HepG2 (cell line): Measurements from ENCODE around the gene LRRC28. TPM values are rescaled to one million over a fixed set of nuclear protein-coding genes. Genes with fewer than 3 reads are reported as not detected.

Experiments used
- ATF3 ChIP-seq: sonication (generic); formaldehyde crosslinking; IDR thresholded peaks from 2 replicates; pipeline ENCODE4 v1.4.0; 2020; ENCODE audit warnings: missing genetic modification reagents
- ATF4 ChIP-seq, 2 experiments: fragments of 450-650 bp in 1 of 2; sonication (generic) in 1 of 2; formaldehyde crosslinking; IDR thresholded peaks; 2 replicates each; pipeline versions ENCODE4 v1.5.0 to v1.8.0; 2020 to 2022; ENCODE audit warnings: mild to moderate bottlenecking in 1 of 2, missing genetic modification reagents in 1 of 2
- FOXK1 ChIP-seq: sonication (generic); formaldehyde crosslinking; IDR thresholded peaks from 2 replicates; pipeline ENCODE4 v1.4.0; 2020; ENCODE audit warnings: low read depth, missing genetic modification reagents, borderline replicate concordance
- KLF13 ChIP-seq: sonication (generic); formaldehyde crosslinking; IDR thresholded peaks from 2 replicates; pipeline ENCODE4 v1.4.0; 2020; ENCODE audit warnings: mild to moderate bottlenecking, missing genetic modification reagents
- MLX ChIP-seq: IDR thresholded peaks from 2 replicates; pipeline ENCODE4 v1.6.1; 2016
- MXI1 ChIP-seq: IDR thresholded peaks from 3 replicates; pipeline ENCODE4 v1.6.1; 2012; ENCODE audit warnings: low read depth, low read length, inconsistent platforms, borderline replicate concordance
- NFRKB ChIP-seq: fragments of 450-650 bp; IDR thresholded peaks from 2 replicates; pipeline ENCODE4 v1.6.1; 2017
- PPARG ChIP-seq: conservative IDR thresholded peaks from 2 replicates; pipeline ENCODE4 v1.6.1; 2016; ENCODE audit warnings: missing biosample characterization, missing genetic modification reagents
- RXRA ChIP-seq: sonication (generic); formaldehyde crosslinking; IDR thresholded peaks from 2 replicates; pipeline ENCODE4 v1.5.1; 2020; ENCODE audit warnings: missing genetic modification reagents
- SALL1 ChIP-seq: sonication (generic); formaldehyde crosslinking; IDR thresholded peaks from 2 replicates; pipeline ENCODE4 v1.8.0; 2022; ENCODE audit warnings: mild to moderate bottlenecking, missing genetic modification reagents
- ZBTB37 ChIP-seq: sonication (generic); formaldehyde crosslinking; IDR thresholded peaks from 2 replicates; pipeline ENCODE4 v1.4.0; 2020; ENCODE audit warnings: mild to moderate bottlenecking, missing genetic modification reagents
- ZBTB38 ChIP-seq: sonication (generic); formaldehyde crosslinking; IDR thresholded peaks from 2 replicates; pipeline ENCODE4 v1.5.1; 2020; ENCODE audit warnings: mild to moderate bottlenecking, missing genetic modification reagents
- ZNF121 ChIP-seq: sonication (generic); formaldehyde crosslinking; IDR thresholded peaks from 2 replicates; pipeline ENCODE4 v1.5.0; 2020; ENCODE audit warnings: mild to moderate bottlenecking, missing genetic modification reagents
- ZNF142 ChIP-seq: sonication (generic); formaldehyde crosslinking; IDR thresholded peaks from 2 replicates; pipeline ENCODE4 v1.4.0; 2020; ENCODE audit warnings: missing genetic modification reagents
- ZNF280D ChIP-seq: sonication (generic); formaldehyde crosslinking; IDR thresholded peaks from 2 replicates; pipeline ENCODE4 v1.5.1; 2020; ENCODE audit warnings: mild to moderate bottlenecking, missing genetic modification reagents
- ZNF432 ChIP-seq: sonication (generic); formaldehyde crosslinking; IDR thresholded peaks from 2 replicates; pipeline ENCODE4 v1.5.0; 2020; ENCODE audit warnings: missing genetic modification reagents, mild to moderate bottlenecking, borderline replicate concordance
- ZNF724P ChIP-seq: sonication (generic); formaldehyde crosslinking; IDR thresholded peaks from 2 replicates; pipeline ENCODE4 v1.8.0; 2022; ENCODE audit warnings: missing genetic modification reagents, borderline replicate concordance
- polyA plus RNA-seq, 8 experiments: library from polyadenylated mRNA; depleted of rRNA in 3 of 8; stranded (reverse) in 7 of 8; unstranded in 1 of 8; fragments of >200 nt; fragmentation: Illumina TruSeq in 4 of 8; extraction: Trizol in 4 of 8; gene quantifications; 2 replicates each; pipeline versions ENCODE4 v1.2.1 to v1.2.3, GENCODE V29; 2011 to 2016; ENCODE audit warnings: low read depth in 4 of 8, missing spikeins in 1 of 8, mixed read lengths in 1 of 8; ENCODE audit not compliant: insufficient read depth in 1 of 8
- total RNA-seq, 5 experiments: library from RNA; depleted of rRNA; stranded (reverse); fragments of >200 nt; fragmentation: Illumina TruSeq; extraction: Trizol; gene quantifications; 2 replicates each; pipeline ENCODE4 v1.2.3, GENCODE V29; 2016; ENCODE audit warnings: low read depth in 1 of 5

The LRRC28 gene
- total and polyA plus RNA-seq, 2 of the 13 experiments (the other 11 are each of a cell fraction or from before 2014, with no cell fraction given), result 17.5 to 21.3 TPM

- TF ChIP-seq RXRA (CRISPR knock-in tag) (no peak), FOXK1 (CRISPR knock-in tag) (no peak), ZNF121 (no peak), ZNF142 (CRISPR knock-in tag) (no peak), ATF4 (CRISPR knock-in tag; IDR thresholded peaks at IDR 0.05) (no peak), MLX (CRISPR knock-in tag) (no peak), ZNF432 (no peak), PPARG (no peak), NFRKB (no peak), MXI1 (no peak), ZBTB37 (no peak), ATF3 (CRISPR knock-in tag) (no peak), KLF13 (CRISPR knock-in tag) (no peak), ZNF280D (no peak), ZNF724P (no peak), ZBTB38 (no peak), SALL1 (CRISPR knock-in tag) (no peak; the same call in 1 of the 2 replicates)
These were observed 54.7 kb downstream of the LRRC28 start (continued) for GRCh38 chr15:99305761-99306505.
